ENCODE measurements around the gene PRKRIP1.

Gene PRKRIP1

GRCh38 chr7:102417105-102417504 lies 20.9 kb downstream of the PRKRIP1 start:
- peaks cover 68% of the 10 kb centered on the region for H3K36me3 Mint-ChIP-seq (ENCODE audit: low read depth)
- no peak overlapping the region for H3K27ac Mint-ChIP-seq
- no peak for TF ChIP-seq CTCF (IDR thresholded peaks at IDR 0.05; ENCODE audit: unreplicated experiment in 3 of 3)
- H3K4me1 Mint-ChIP-seq, result no peaks in the 10 kb centered on the region
- no peak overlapping the region for H3K4me3 Mint-ChIP-seq
- H3K9me3 Mint-ChIP-seq, result no peaks in the 10 kb centered on the region
- H3K27me3 Mint-ChIP-seq (ENCODE audit: low read depth), result no peaks in the 10 kb centered on the region

GRCh38 chr7:102418592-102418991 lies 22.4 kb downstream of the PRKRIP1 start:
- no peaks in the 10 kb centered on the region for H3K27me3 Mint-ChIP-seq (ENCODE audit: low read depth)
- TF ChIP-seq CTCF (IDR thresholded peaks at IDR 0.05; ENCODE audit: unreplicated experiment in 3 of 3), result no peak
- no peaks in the 10 kb centered on the region for H3K9me3 Mint-ChIP-seq
- H3K4me3 Mint-ChIP-seq, result no peak overlapping the region
- H3K27ac Mint-ChIP-seq, result no peak overlapping the region
- H3K4me1 Mint-ChIP-seq, result no peaks in the 10 kb centered on the region
- H3K36me3 Mint-ChIP-seq (ENCODE audit: low read depth), result peaks cover 66% of the 10 kb centered on the region

DNA sequence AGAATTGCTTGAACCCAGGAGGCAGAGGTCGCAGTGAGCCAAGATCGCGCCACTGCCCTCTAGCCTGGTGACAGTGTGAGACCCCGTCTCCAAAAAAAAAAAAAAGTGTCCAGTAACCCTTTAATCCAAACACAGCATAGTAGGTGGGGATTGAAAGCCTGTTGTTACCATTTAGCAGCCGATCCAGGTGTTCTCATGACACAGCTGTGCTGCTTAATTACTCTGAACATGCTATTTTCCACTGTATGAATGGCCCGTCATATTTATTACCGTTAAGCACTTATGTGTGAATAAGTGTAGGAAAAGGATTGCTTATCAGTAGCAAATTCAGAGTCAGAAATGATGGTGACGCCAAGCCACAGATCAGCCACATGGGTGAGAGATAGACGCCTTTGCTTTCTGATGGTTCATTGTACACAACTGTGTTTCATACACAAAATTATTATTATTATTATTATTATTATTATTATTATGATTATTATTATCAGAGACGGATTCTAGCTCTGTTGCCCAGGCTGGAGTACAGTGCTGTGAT lies 25.6 kb downstream of the PRKRIP1 start:
- H3K9me3 Mint-ChIP-seq, result no peaks in the 10 kb centered on the region
- peaks cover 24% of the 10 kb centered on the region for H3K4me1 Mint-ChIP-seq
- peaks cover 65% of the 10 kb centered on the region for H3K36me3 Mint-ChIP-seq (ENCODE audit: low read depth)
- no peak for TF ChIP-seq CTCF (IDR thresholded peaks at IDR 0.05; ENCODE audit: unreplicated experiment in 3 of 3)
- no peak overlapping the region for H3K27ac Mint-ChIP-seq
- no peak overlapping the region for H3K4me3 Mint-ChIP-seq
- H3K27me3 Mint-ChIP-seq (ENCODE audit: low read depth), result no peaks in the 10 kb centered on the region

- no peaks in the 10 kb centered on the region for H3K27me3 Mint-ChIP-seq (ENCODE audit: low read depth)
- no peak for TF ChIP-seq CTCF (IDR thresholded peaks at IDR 0.05; ENCODE audit: unreplicated experiment in 3 of 3)
- H3K4me1 Mint-ChIP-seq, result peaks cover 24% of the 10 kb centered on the region
- peaks cover 60% of the 10 kb centered on the region for H3K36me3 Mint-ChIP-seq (ENCODE audit: low read depth)
- H3K9me3 Mint-ChIP-seq, result no peaks in the 10 kb centered on the region
- peak overlapping the region in 1 of 3 experiments; percentile 76 for H3K27ac Mint-ChIP-seq
- peak overlapping the region in 1 of 3 experiments; percentile 23 for H3K4me3 Mint-ChIP-seq
Measured at GRCh38 chr7:102424129-102424551, 28.0 kb downstream of the PRKRIP1 start.

- H3K4me3 Mint-ChIP-seq, result no peak overlapping the region
- H3K9me3 Mint-ChIP-seq, result no peaks in the 10 kb centered on the region
- H3K4me1 Mint-ChIP-seq, result peaks cover 24% of the 10 kb centered on the region
- no peaks in the 10 kb centered on the region for H3K27me3 Mint-ChIP-seq (ENCODE audit: low read depth)
- TF ChIP-seq CTCF (IDR thresholded peaks at IDR 0.05; ENCODE audit: unreplicated experiment in 3 of 3), result no peak
- peaks cover 53% of the 10 kb centered on the region for H3K36me3 Mint-ChIP-seq (ENCODE audit: low read depth)
- H3K27ac Mint-ChIP-seq, result peak overlapping the region in 1 of 3 experiments; percentile 76
Measured at GRCh38 chr7:102424787-102425218, 28.6 kb downstream of the PRKRIP1 start.

DNA sequence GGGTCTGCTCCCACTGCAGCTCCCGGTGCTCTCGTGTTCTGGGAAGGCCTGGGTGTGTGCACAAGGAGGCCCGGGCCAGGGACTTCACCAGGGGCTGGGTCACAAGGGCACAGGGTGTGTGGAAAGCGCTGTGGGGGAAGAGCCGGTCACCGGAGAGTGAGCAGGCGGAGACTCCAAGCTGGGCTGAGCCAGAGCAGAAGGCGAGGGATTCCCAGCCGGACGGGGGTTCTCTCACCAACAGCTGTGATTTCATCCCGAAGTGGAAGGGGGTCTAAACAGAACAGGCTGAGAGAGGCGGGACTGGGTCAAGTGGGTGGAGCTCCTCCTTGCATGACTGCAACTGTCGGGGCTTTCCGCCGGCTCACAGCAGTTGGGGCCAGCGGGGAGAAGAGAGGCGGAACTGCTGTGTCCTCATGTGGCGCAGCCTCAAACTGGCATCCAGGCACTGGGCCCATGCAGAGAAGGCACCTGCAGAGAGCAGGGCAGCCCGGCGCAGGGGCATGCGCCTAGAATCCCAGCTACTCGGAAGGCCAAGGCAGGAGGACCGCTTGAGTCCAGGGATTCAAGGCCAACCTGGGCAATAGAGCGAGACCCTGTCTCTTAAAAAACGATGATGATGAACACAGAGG lies 29.6 kb downstream of the PRKRIP1 start:
- Mint-ChIP-seq H3K36me3 (ENCODE audit: low read depth) (peaks cover 44% of the 10 kb centered on the region), H3K4me3 (peak overlapping the region in 1 of 3 experiments; percentile 51), H3K27me3 (ENCODE audit: low read depth) (no peaks in the 10 kb centered on the region), H3K4me1 (peaks cover 27% of the 10 kb centered on the region), H3K9me3 (no peaks in the 10 kb centered on the region), H3K27ac (peak overlapping the region in 2 of 3 experiments; percentile 62 to 76)
- TF ChIP-seq CTCF (IDR thresholded peaks at IDR 0.05; ENCODE audit: unreplicated experiment in 3 of 3), result no peak
